Liver (tissue), 9 donors: ENCODE data around the gene STK38L. TPM values are rescaled to one million over a fixed set of nuclear protein-coding genes. Genes with fewer than 3 reads are reported as not detected.

Experiments used
- DNase-seq: peaks from one replicate; pipeline ENCODE4 v3.0.0-alpha.2; 2017; ENCODE audit warnings: low spot score
- H3K27ac ChIP-seq, 2 donors: one replicate each; pipeline ENCODE4 v1.7.0; 2013; ENCODE audit warnings: inconsistent platforms in 2 of 2, low read length in 2 of 2, control low read depth in 1 of 2, low read depth in 1 of 2, mild to moderate bottlenecking in 1 of 2
- H3K27me3 ChIP-seq, 4 donors: one replicate each; pipeline versions ENCODE4 v1.6.1 to v1.7.0; 2013; ENCODE audit warnings: low read length in 3 of 4, inconsistent platforms in 1 of 4, mild to moderate bottlenecking in 1 of 4, moderate library complexity in 1 of 4; ENCODE audit not compliant: control insufficient read depth in 4 of 4, insufficient read depth in 4 of 4
- H3K36me3 ChIP-seq, 4 donors: one replicate each; pipeline versions ENCODE4 v1.6.1 to v1.7.0; 2013; ENCODE audit warnings: low read length in 3 of 4, mild to moderate bottlenecking in 3 of 4, low read depth in 1 of 4, moderate library complexity in 1 of 4; ENCODE audit not compliant: control insufficient read depth in 4 of 4, insufficient read depth in 3 of 4
- H3K4me1 ChIP-seq, 4 donors: one replicate each; pipeline versions ENCODE4 v1.6.1 to v1.7.0; 2013; ENCODE audit warnings: low read length in 3 of 4, mild to moderate bottlenecking in 3 of 4, moderate library complexity in 1 of 4; ENCODE audit not compliant: control insufficient read depth in 4 of 4, insufficient read depth in 4 of 4
- H3K4me3 ChIP-seq, 3 donors: one replicate each; pipeline versions ENCODE4 v1.6.1 to v1.7.0; 2013; ENCODE audit warnings: low read length in 3 of 3, control low read depth in 1 of 3, low read depth in 1 of 3, mild to moderate bottlenecking in 1 of 3
- H3K9ac ChIP-seq, 2 donors: one replicate each; pipeline ENCODE4 v1.7.0; 2013; ENCODE audit warnings: low read length in 2 of 2, mild to moderate bottlenecking in 2 of 2, moderate library complexity in 2 of 2, control low read depth in 1 of 2, low read depth in 1 of 2
- H3K9me3 ChIP-seq, 4 donors: one replicate each; pipeline versions ENCODE4 v1.6.1 to v1.7.0; 2013; ENCODE audit warnings: low read length in 3 of 4; ENCODE audit not compliant: control insufficient read depth in 4 of 4
- EGR1 ChIP-seq, 2 donors: IDR thresholded peaks; 2 replicates each; pipeline ENCODE4 v1.6.1; 2016 to 2018; ENCODE audit warnings: antibody characterized with exemption in 2 of 2, low read depth in 2 of 2
- FOXA1 ChIP-seq: IDR thresholded peaks from 2 replicates; pipeline ENCODE4 v1.6.1; 2016; ENCODE audit warnings: antibody characterized with exemption
- FOXA2 ChIP-seq: IDR thresholded peaks from 2 replicates; pipeline ENCODE4 v1.6.1; 2016; ENCODE audit warnings: antibody characterized with exemption
- HNF4A ChIP-seq, 2 donors: conservative IDR thresholded peaks; 2 replicates each; pipeline ENCODE4 v1.6.1; 2016; ENCODE audit warnings: antibody characterized with exemption in 2 of 2, mild to moderate bottlenecking in 2 of 2
- RAD21 ChIP-seq, 2 donors: IDR thresholded peaks; 2 replicates each; pipeline ENCODE4 v1.6.1; 2016; ENCODE audit warnings: antibody characterized with exemption in 2 of 2, mild to moderate bottlenecking in 2 of 2
- TAF1 ChIP-seq: conservative IDR thresholded peaks from 2 replicates; pipeline ENCODE4 v1.6.1; 2016; ENCODE audit warnings: antibody characterized with exemption, mild to moderate bottlenecking
- YY1 ChIP-seq: IDR thresholded peaks from 2 replicates; pipeline ENCODE4 v1.6.1; 2016; ENCODE audit warnings: antibody characterized with exemption, mild to moderate bottlenecking
- whole genome bisulfite sequencing: extraction: QIAGEN DNeasy Blood & Tissue Kit; methylation state at CpG from one replicate; pipeline ENCODE4 v1.1.7; 2013; 5-methylcytosine and 5-hydroxymethylcytosine counted together
- polyA plus RNA-seq, 2 donors: library from polyadenylated mRNA; stranded (reverse) in 1 of 2; unstranded in 1 of 2; fragments of 200-250 nt in 1 of 2; fragments of >200 nt in 1 of 2; fragmentation: Nextera tagmentation in 1 of 2; extraction: Ambion mirVana in 1 of 2; gene quantifications; one replicate each; pipeline versions ENCODE4 v1.2.1 to v1.2.3, GENCODE V29; 2013 to 2015
- total RNA-seq, 2 donors: library from RNA; depleted of rRNA; stranded (reverse); fragments of >200 nt; gene quantifications; one replicate each; pipeline ENCODE4 v1.2.3, GENCODE V29; 2014
- TF ChIP-seq, protein P1 (sequence below): IDR thresholded peaks from 2 replicates; pipeline ENCODE4 v1.6.1; 2016; ENCODE audit warnings: antibody characterized with exemption
- TF ChIP-seq, protein P2 (sequence below): IDR thresholded peaks from 2 replicates; pipeline ENCODE4 v1.6.1; 2016; ENCODE audit warnings: antibody characterized with exemption, mild to moderate bottlenecking
- TF ChIP-seq, protein P3 (sequence below): IDR thresholded peaks from 2 replicates; pipeline ENCODE4 v1.6.1; 2016; ENCODE audit warnings: antibody characterized with exemption
- TF ChIP-seq, protein P4 (sequence below): fragments of 150-350 bp; IDR thresholded peaks from 2 replicates; pipeline ENCODE4 v1.5.1; 2017; ENCODE audit warnings: improper control_type of control experiment, low read depth, low read length; ENCODE audit not compliant: missing input control
- TF ChIP-seq, protein P5 (sequence below): IDR thresholded peaks from 2 replicates; pipeline ENCODE4 v1.6.1; 2016; ENCODE audit warnings: antibody characterized with exemption
- donor health status: healthy.
- donor health status: healthy.
- donor health status: healthy.
- donor health status: healthy.
- donor health status: healthy.

STK38L gene
- total and polyA plus RNA-seq, 4 donors: 2.8 to 8.6 (median 6.6) TPM

DNA sequence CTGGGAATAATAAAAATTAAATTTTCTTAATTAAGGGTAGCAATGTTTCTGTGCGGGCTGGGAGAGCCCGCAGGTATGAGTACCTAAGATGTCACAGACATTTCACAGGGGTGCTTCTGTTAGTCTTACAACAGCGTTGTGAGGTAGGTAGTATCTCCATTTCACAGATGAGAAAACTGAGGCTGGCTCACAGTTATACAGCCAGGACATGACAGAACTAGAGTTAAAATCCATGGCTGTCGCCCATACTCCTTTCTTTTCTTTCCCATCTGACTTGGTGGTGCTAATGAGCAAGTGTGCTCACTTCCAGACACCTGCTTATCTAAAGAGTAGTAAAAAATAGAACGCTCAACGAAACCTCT is 90.6 kb downstream of the STK38L start:
- H3K4me3 ChIP-seq: no peak overlapping the region
- H3K36me3 ChIP-seq: no peaks in the 10 kb centered on the region
- H3K9me3 ChIP-seq: no peaks in the 10 kb centered on the region
- no peak overlapping the region for H3K9ac ChIP-seq
- H3K27ac ChIP-seq: peak overlapping the region; percentile 84 to 87
- TF ChIP-seq FOXA2 (no peak), HNF4A (conservative IDR thresholded peaks at IDR 0.05) (no peak), EGR1 (IDR thresholded peaks at IDR 0.05; ENCODE audit: low read depth in 2 of 2) (no peak), FOXA1 (no peak), TAF1 (no peak), YY1 (no peak), RAD21 (IDR thresholded peaks at IDR 0.05) (no peak)
- TF ChIP-seq, protein P1, sequence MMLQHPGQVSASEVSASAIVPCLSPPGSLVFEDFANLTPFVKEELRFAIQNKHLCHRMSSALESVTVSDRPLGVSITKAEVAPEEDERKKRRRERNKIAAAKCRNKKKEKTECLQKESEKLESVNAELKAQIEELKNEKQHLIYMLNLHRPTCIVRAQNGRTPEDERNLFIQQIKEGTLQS: no peak
- TF ChIP-seq, protein P2, sequence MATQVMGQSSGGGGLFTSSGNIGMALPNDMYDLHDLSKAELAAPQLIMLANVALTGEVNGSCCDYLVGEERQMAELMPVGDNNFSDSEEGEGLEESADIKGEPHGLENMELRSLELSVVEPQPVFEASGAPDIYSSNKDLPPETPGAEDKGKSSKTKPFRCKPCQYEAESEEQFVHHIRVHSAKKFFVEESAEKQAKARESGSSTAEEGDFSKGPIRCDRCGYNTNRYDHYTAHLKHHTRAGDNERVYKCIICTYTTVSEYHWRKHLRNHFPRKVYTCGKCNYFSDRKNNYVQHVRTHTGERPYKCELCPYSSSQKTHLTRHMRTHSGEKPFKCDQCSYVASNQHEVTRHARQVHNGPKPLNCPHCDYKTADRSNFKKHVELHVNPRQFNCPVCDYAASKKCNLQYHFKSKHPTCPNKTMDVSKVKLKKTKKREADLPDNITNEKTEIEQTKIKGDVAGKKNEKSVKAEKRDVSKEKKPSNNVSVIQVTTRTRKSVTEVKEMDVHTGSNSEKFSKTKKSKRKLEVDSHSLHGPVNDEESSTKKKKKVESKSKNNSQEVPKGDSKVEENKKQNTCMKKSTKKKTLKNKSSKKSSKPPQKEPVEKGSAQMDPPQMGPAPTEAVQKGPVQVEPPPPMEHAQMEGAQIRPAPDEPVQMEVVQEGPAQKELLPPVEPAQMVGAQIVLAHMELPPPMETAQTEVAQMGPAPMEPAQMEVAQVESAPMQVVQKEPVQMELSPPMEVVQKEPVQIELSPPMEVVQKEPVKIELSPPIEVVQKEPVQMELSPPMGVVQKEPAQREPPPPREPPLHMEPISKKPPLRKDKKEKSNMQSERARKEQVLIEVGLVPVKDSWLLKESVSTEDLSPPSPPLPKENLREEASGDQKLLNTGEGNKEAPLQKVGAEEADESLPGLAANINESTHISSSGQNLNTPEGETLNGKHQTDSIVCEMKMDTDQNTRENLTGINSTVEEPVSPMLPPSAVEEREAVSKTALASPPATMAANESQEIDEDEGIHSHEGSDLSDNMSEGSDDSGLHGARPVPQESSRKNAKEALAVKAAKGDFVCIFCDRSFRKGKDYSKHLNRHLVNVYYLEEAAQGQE: no peak
- TF ChIP-seq, protein P3, sequence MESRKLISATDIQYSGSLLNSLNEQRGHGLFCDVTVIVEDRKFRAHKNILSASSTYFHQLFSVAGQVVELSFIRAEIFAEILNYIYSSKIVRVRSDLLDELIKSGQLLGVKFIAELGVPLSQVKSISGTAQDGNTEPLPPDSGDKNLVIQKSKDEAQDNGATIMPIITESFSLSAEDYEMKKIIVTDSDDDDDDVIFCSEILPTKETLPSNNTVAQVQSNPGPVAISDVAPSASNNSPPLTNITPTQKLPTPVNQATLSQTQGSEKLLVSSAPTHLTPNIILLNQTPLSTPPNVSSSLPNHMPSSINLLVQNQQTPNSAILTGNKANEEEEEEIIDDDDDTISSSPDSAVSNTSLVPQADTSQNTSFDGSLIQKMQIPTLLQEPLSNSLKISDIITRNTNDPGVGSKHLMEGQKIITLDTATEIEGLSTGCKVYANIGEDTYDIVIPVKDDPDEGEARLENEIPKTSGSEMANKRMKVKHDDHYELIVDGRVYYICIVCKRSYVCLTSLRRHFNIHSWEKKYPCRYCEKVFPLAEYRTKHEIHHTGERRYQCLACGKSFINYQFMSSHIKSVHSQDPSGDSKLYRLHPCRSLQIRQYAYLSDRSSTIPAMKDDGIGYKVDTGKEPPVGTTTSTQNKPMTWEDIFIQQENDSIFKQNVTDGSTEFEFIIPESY: no peak
- TF ChIP-seq, protein P4, sequence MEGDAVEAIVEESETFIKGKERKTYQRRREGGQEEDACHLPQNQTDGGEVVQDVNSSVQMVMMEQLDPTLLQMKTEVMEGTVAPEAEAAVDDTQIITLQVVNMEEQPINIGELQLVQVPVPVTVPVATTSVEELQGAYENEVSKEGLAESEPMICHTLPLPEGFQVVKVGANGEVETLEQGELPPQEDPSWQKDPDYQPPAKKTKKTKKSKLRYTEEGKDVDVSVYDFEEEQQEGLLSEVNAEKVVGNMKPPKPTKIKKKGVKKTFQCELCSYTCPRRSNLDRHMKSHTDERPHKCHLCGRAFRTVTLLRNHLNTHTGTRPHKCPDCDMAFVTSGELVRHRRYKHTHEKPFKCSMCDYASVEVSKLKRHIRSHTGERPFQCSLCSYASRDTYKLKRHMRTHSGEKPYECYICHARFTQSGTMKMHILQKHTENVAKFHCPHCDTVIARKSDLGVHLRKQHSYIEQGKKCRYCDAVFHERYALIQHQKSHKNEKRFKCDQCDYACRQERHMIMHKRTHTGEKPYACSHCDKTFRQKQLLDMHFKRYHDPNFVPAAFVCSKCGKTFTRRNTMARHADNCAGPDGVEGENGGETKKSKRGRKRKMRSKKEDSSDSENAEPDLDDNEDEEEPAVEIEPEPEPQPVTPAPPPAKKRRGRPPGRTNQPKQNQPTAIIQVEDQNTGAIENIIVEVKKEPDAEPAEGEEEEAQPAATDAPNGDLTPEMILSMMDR: no peak
- H3K27me3 ChIP-seq: no peaks in the 10 kb centered on the region
- WGBS: 79% methylated on average over 6 of the region's 6 CpGs
- peaks cover 3 to 47% (median 28%) of the 10 kb centered on the region in 4 donors for H3K4me1 ChIP-seq
- no peak for DNase-seq

DNA sequence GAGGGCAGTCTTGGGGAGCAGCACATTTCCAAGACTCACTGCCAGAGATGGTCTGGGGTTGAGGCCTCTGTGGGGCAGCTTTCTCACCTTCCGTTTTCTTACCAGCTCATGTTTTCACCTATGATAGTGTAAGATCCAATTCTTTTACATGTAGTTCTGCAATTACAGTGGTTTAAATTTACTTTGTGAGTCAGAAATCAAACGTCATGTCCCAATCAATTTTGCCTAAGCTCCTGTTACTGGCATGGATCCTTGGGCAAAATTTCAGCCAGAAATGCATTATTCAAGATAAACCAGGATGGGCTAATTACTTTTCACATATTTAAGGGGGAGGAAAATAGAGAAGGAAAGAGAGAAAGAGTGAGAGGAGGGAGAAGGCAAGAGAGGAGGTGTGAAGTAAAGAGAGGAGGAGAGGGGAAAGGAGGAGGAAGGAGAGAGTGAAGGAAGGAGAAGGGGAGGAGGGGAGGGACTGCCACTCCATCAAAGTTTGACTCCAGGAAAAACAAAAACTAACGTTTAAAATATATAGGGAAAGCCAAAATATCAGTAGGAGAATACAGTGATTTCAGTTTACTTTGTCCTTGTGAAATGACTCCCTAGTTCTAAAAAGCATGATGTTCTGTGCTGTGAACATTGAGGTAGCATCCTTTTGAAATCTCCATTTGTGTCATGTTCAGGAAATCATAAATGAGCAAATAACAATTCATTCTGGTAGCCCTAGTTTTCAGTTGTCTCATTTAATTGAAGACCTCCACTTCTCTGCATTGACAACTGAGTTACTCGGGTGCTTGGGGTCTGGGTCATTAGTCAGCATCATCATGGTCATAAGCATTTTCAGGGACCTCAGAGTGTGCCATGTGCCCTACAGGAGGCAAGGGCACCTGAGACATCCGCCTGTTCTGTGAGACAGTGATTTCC is 91.5 kb downstream of the STK38L start:
- 53% methylated on average over 5 of the region's 5 CpGs for WGBS
- TF ChIP-seq, protein P5, sequence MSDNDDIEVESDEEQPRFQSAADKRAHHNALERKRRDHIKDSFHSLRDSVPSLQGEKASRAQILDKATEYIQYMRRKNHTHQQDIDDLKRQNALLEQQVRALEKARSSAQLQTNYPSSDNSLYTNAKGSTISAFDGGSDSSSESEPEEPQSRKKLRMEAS: no peak
- TF ChIP-seq, protein P2: peak; percentile 46
- TF ChIP-seq YY1: no peak
- TF ChIP-seq HNF4A (conservative IDR thresholded peaks at IDR 0.05): peak in 1 of 2 donors; percentile 30
- TF ChIP-seq, protein P4: no peak
- TF ChIP-seq, protein P3: no peak
- TF ChIP-seq EGR1 (IDR thresholded peaks at IDR 0.05; ENCODE audit: low read depth in 2 of 2): no peak
- TF ChIP-seq FOXA2: no peak

More for the DNA sequence above, 91.5 kb downstream of the STK38L start:
- no peak overlapping the region for H3K9ac ChIP-seq
- H3K9me3 ChIP-seq: no peaks in the 10 kb centered on the region
- no peaks in the 10 kb centered on the region for H3K27me3 ChIP-seq
- H3K27ac ChIP-seq: peak overlapping the region; percentile 84 to 87
- H3K36me3 ChIP-seq: no peaks in the 10 kb centered on the region
- DNase-seq: no peak
- peaks cover 3 to 47% (median 28%) of the 10 kb centered on the region in 4 donors for H3K4me1 ChIP-seq
- H3K4me3 ChIP-seq: no peak overlapping the region
